ENCODE data around the gene GFM1.

- no peak for TF ChIP-seq EZH2 (IDR thresholded peaks at IDR 0.05; ENCODE audit: borderline replicate concordance, insufficient read depth, low read depth, low read length, poor library complexity, severe bottlenecking)
- TF ChIP-seq CTCF (IDR thresholded peaks at IDR 0.05): no peak
Observed at GRCh38 chr3:158663246-158663645, 18.9 kb downstream of the GFM1 start.

Data from B cell (primary cell).